ENCODE measurements around the gene RNF150.

The RNF150 gene

DNA sequence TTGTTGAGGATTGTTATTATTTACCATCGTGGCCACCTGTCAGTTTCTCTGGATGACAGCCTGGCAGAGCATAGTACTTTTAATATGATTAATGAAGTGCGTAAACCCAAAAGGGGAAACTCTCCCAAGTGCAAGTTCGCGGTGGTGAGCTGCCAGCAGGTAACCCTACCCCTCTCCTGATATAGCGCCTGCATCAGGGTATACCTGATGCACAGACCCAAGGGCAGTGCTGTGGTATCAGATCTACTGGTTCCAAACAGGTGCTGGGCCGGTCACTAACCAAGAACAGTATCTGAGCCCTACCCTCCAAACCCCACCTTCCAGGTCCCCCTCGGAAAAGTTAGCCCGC, 1.6 kb downstream of the RNF150 start:
- DNase-seq (ENCODE audit: low spot score): no peak

GRCh38 chr4:141130947-141131605, 2.2 kb downstream of the RNF150 start:
- no peak for DNase-seq (ENCODE audit: low spot score)

- no peak for DNase-seq (ENCODE audit: low spot score)
Measured at GRCh38 chr4:141127884-141128283, 5.4 kb downstream of the RNF150 start.

DNA sequence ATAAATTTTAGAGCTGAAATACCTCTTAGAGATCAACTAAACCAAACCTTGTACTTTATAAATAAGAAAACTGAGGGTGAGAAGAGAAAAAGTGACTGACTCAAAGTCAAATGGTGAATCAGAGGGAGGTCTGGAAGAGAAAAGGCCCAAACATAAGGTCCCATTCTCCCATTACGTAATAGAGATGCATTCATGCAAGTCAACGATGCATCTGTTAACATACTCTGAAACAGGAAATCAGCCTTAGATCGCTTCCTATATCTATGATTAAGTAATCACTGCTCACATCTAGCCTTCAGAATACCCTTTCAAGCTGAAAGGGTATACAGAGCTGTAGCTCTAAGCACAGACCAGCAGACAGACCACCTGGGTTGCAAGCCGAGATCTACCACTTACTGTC, 6.5 kb downstream of the RNF150 start:
- DNase-seq (ENCODE audit: low spot score): no peak

- no peak for DNase-seq (ENCODE audit: low spot score)
Measured at GRCh38 chr4:141124224-141124623, 9.0 kb downstream of the RNF150 start.

GRCh38 chr4:141121768-141122454, 11.4 kb downstream of the RNF150 start:
- peak; percentile 42 for DNase-seq (ENCODE audit: low spot score)

- no peak for DNase-seq (ENCODE audit: low spot score)
Measured at GRCh38 chr4:141121101-141121500, 12.2 kb downstream of the RNF150 start.

DNA sequence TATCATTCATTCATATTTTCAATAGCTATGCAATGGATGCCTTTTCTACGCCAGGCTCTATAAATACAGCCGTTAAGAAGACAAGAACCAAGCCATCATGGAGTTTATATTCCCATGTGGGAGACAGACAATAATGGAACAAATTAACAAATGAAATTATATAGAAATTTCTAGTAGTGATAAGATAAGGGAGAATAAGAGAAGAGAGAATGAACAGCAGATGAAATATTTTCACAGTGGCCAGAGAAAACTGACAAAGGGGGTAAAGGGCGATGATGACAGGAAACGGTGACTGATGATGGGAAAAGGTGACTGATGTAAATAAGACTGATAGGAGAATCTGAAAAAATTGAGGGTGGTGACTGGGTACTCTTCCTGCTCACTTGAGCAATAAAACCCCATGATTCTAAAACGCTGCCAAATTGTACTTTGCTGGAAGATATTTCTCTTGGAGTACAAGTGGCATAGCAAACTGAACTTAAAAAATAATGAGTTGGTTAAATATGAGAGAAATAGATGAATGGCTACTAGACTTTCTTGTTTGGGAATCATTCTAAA, 13.2 kb downstream of the RNF150 start:
- no peak for DNase-seq (ENCODE audit: low spot score)

DNA sequence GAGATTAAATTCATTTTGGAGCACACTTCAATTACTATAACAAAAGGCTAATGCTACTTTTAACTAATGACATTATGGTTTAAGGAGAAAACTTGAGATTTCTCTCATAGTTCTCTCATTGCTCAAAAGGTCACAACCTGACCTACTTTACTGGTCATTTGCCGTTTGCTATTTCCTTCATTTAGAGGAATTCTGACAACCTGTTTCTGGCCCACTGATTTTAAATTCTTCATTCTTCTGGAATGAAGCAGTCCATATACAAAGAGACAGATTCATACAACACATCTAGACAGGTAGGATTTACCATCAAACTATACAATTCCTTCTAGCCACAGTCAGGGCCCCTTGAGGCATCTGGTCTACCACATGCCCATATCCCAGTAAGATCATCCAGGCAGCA, 14.2 kb downstream of the RNF150 start:
- DNase-seq (ENCODE audit: low spot score): no peak

- no peak for DNase-seq (ENCODE audit: low spot score)
Measured at GRCh38 chr4:141118381-141118780, 14.9 kb downstream of the RNF150 start.

GRCh38 chr4:141117935-141118334, 15.3 kb downstream of the RNF150 start:
- no peak for DNase-seq (ENCODE audit: low spot score)

GRCh38 chr4:141109983-141110382, 23.3 kb downstream of the RNF150 start:
- no peak for DNase-seq (ENCODE audit: low spot score)

DNA sequence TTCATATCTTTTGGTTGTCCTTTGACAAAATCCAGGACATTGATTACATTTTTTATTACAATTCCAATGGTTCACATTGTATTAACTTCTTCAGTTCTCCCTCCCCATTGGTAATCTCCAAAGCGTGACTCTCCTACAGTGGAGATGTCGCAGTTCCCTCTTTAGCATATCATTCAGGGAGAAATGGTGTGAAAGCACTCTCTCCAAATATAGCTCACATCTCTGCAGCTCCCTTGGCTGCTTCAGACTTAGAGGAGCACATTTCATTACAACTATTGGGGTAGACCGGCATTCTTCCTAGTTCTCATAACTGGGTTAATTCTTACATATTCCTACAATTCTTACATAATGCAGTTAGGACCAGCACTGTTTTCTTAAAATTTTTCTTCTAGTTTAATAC, 25.3 kb downstream of the RNF150 start:
- DNase-seq (ENCODE audit: low spot score): peak; percentile 53

- no peak for DNase-seq (ENCODE audit: low spot score)
Measured at GRCh38 chr4:141102367-141102766, 30.9 kb downstream of the RNF150 start.

- DNase-seq (ENCODE audit: low spot score): no peak
Measured at GRCh38 chr4:141101511-141101910, 31.8 kb downstream of the RNF150 start.

- DNase-seq (ENCODE audit: low spot score): no peak
Measured at GRCh38 chr4:141099326-141099725, 33.9 kb downstream of the RNF150 start.

DNA sequence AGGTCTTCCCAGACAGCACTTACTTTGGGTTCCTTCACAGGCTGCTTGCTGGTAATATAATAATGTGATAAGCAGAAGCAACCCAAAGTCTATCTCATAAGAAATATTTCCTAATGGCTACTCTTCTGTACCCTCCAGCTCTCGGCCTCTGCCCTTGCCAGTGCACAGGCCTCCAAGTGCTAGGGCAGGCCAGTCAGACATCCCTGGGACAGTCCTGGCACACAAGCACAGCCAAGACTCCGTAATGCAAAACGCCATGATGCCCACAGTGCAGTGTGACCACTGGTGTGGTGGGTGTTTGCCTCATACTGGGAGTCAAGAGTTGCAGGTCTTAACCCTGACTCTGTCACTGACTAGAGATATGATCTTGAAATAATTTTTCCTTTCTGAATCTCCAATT, 35.1 kb downstream of the RNF150 start:
- DNase-seq (ENCODE audit: low spot score): no peak

DNA sequence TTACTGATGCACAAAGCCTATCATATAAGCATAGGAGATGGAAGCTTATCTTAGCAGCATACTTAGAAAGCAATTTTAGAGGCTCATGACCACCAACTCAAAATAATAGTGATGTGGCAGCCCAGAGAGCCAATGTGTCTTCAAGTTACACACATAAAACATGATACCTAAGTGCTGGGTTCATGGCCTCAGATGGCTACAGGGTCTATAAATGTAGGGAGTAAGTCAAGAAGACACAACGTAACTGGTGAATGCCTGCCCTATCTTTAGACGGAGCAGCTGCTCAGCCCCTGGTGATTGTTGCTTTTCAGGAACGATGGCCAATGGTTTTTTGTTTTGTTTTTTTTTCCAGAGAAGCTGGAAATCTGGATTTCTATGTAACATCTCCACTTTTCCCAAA, 42.8 kb downstream of the RNF150 start:
- DNase-seq (ENCODE audit: low spot score): no peak

GRCh38 chr4:141081921-141082395, 51.3 kb downstream of the RNF150 start:
- DNase-seq (ENCODE audit: low spot score): no peak

DNA sequence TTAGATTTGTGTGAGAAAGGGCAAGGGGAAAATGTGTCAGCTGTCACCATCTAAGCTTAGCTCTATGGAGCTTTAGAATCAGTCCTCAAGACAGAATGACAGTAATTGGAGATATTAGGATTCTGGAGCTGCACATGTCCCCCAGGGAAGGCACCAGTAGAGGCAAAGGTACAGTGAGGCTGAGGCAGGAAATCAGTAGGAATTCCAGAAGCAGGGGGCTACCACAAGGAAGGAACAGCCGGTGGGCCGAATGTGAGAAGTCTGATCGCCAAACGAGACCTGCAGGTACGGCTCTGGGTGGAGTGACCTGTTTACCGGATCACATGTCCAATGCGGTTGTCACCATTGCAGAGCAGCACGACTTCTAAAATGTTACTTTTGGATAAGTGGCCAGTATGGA, 52.6 kb downstream of the RNF150 start:
- DNase-seq (ENCODE audit: low spot score): no peak

DNA sequence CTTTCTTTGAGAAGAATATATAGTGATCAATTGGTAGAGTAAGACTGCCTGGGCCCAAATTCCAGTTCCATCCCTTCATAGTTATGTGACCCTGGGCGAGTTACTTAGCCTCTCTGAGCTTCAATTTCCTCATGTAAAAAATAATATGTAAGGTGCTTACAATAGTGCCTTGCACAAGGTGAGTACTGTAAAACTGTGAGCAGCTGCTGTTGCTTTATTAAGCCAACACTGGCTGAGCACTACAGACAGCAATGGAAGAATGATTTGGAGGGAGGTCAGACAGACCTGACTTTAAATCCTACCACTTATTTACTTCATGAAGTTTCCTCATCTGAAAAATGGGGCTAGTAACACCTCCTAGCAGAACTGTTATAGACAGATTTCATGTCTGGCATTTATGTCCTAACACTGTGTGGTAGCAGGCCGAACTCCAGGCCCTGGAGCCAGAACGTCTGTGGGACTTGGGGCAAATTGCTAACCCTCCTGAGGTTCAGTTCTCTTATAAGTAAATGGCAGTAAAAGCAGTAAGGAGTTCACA, 53.8 kb downstream of the RNF150 start:
- DNase-seq (ENCODE audit: low spot score): no peak

GRCh38 chr4:141078871-141079270, 54.4 kb downstream of the RNF150 start:
- no peak for DNase-seq (ENCODE audit: low spot score)

- DNase-seq (ENCODE audit: low spot score): no peak
Measured at GRCh38 chr4:141077611-141078225, 55.6 kb downstream of the RNF150 start.

All from putamen (tissue), 1 donor.